Heart right ventricle (tissue), 16 donors: ENCODE data around the gene NR4A3. TPM values are rescaled to one million over a fixed set of nuclear protein-coding genes. Genes with fewer than 3 reads are reported as not detected.

Experiments used
- ATAC-seq, 8 donors: fragments of 200-7000 bp; cut with Tn5 transposase; one replicate each; pipeline ENCODE4 v1.9.1; 2020; ENCODE audit warnings: mild to moderate bottlenecking in 8 of 8, moderate library complexity in 8 of 8, moderate number of reproducible peaks in 1 of 8
- DNase-seq, 2 donors: peaks; one replicate each; pipeline ENCODE4 v3.0.0-alpha.2; 2020
- H3K27ac ChIP-seq, 10 donors: fragments of 200-600 bp; sonication (generic) in 2 of 10; one replicate each; pipeline versions ENCODE4 v1.5.0 to v1.8.0; 2020 to 2022; ENCODE audit warnings: mild to moderate bottlenecking in 3 of 10
- H3K27me3 ChIP-seq, 7 donors: fragments of 200-600 bp; one replicate each; pipeline ENCODE4 v1.8.0; 2021 to 2022; ENCODE audit warnings: mild to moderate bottlenecking in 2 of 7
- H3K36me3 ChIP-seq, 9 donors: fragments of 200-600 bp; sonication (generic) in 1 of 9; one replicate each; pipeline versions ENCODE4 v1.5.0 to v1.8.0; 2020 to 2022; ENCODE audit warnings: mild to moderate bottlenecking in 2 of 9
- H3K4me1 ChIP-seq, 9 donors: fragments of 200-600 bp; sonication (generic) in 1 of 9; one replicate each; pipeline versions ENCODE4 v1.5.0 to v1.8.0; 2020 to 2022; ENCODE audit warnings: mild to moderate bottlenecking in 4 of 9
- H3K4me3 ChIP-seq, 10 donors: fragments of 200-600 bp; sonication (generic) in 2 of 10; one replicate each; pipeline versions ENCODE4 v1.5.0 to v1.8.0; 2020 to 2022; ENCODE audit warnings: mild to moderate bottlenecking in 7 of 10, moderate library complexity in 2 of 10
- H3K9me3 ChIP-seq, 11 donors: fragments of 200-600 bp in 10 of 11; sonication (generic) in 2 of 11; one replicate each; pipeline versions ENCODE4 v1.5.0 to v1.8.0; 2013 to 2022; ENCODE audit warnings: mild to moderate bottlenecking in 2 of 11, control low read depth in 1 of 11, moderate library complexity in 1 of 11
- WGBS, 2 donors: extraction: QIAGEN DNeasy Blood & Tissue Kit; methylation state at CpG; one replicate each; pipeline ENCODE4 v1.1.7; 2013; ENCODE audit warnings: inconsistent platforms in 1 of 2; 5-methylcytosine and 5-hydroxymethylcytosine counted together
- intact Hi-C, 10 donors: fragments of 100-400 bp; cut with DNase I; formaldehyde crosslinking; loops; one replicate each; pipeline versions ENCODE4 v1.11.1 to v1.14.2; 2022
- long read RNA-seq, 3 donors: library from polyadenylated mRNA; unstranded; transcript quantifications; one replicate each; pipeline ENCODE4 v2.0.0, GENCODE V29; 2020 to 2021
- polyA plus RNA-seq, 2 donors: library from polyadenylated mRNA; stranded (reverse); fragments of 200-250 nt; gene quantifications; one replicate each; pipeline ENCODE4 v1.2.3, GENCODE V29; 2013
- total RNA-seq, 10 donors: library from RNA; stranded (reverse); fragmentation: NEBNext Ultra II Directional in 3 of 10; extraction: Animal tissue kit (Norgen Biotek cat#: 25700) in 3 of 10; gene quantifications; one replicate each; pipeline versions ENCODE4 v1.2.1 to v1.2.4, GENCODE V29; 2021 to 2023
- TF ChIP-seq, protein P1 (sequence below), 9 donors: fragments of 200-600 bp; sonication (generic) in 2 of 9; IDR thresholded peaks; one replicate each; pipeline versions ENCODE4 v1.5.0 to v1.8.0; 2021 to 2022; ENCODE audit warnings: antibody characterized with exemption in 9 of 9, mild to moderate bottlenecking in 5 of 9, moderate library complexity in 1 of 9
- donor health status: Arrhythmogenic right ventricular cardiomyopathy.
- donor health status: ischemic (EF 13 %, LVEDD 7.1; RV severe dilation, severe dysfunction).
- donor health status: healthy with polysubstance abuse.
- donor health status: DM: no; HTN: yes; CAD: no.
- donor health status: DM: no; HTN: no; CAD: no.
- donor health status: ischemic (EF 25% LVEDD 6.9; RV normal size, moderate dysfunction).
- donor health status: ischemic (EF 25% LVEDD 5.7; RV mildly dilated, moderate dysfunction).
- donor health status: healthy.
- donor health status: DM: yes; HTN: yes; CAD: no.
- donor health status: Ischemic cardiomyopathy.
- donor health status: ischemic (EF 35%, LVEDD 5.7; RV mildly dilated, moderate dysfunction).
- donor health status: nonischemic (EF 11% LVEDD 7.7; RV severe dilation, severe dysfunction).
- donor health status: DM: yes; HTN: yes; CAD: no.
- donor health status: PGD.
- donor health status: ischemic (EF 29% LVEDD 5.4; RV normal size, mild dysfunction).
- donor health status: nonischemic (EF 23%, LVEDD 6.1; RV moderate dilation, normal function).

NR4A3 gene
- 100 to 1,000 TPM in 1 of 10 donors, 10 to 100 TPM in 5, 1 to 10 TPM in 4; 4.1 to 148 (median 14.7) TPM for total RNA-seq
- 1 to 10 TPM; 2.6 to 7.2 TPM for polyA plus RNA-seq
- long read RNA-seq, donor 1, partial matches to known transcripts, result 4 of 4 reads
- long read RNA-seq, donor 1, other reads (novel, unspliced or antisense), result 0 of 4 reads
- long read RNA-seq, donor 2, result 0 reads
- long read RNA-seq, donor 3, partial matches to known transcripts, result 20 of 51 reads
- long read RNA-seq, donor 3, other reads (novel, unspliced or antisense), result 31 of 51 reads

DNA sequence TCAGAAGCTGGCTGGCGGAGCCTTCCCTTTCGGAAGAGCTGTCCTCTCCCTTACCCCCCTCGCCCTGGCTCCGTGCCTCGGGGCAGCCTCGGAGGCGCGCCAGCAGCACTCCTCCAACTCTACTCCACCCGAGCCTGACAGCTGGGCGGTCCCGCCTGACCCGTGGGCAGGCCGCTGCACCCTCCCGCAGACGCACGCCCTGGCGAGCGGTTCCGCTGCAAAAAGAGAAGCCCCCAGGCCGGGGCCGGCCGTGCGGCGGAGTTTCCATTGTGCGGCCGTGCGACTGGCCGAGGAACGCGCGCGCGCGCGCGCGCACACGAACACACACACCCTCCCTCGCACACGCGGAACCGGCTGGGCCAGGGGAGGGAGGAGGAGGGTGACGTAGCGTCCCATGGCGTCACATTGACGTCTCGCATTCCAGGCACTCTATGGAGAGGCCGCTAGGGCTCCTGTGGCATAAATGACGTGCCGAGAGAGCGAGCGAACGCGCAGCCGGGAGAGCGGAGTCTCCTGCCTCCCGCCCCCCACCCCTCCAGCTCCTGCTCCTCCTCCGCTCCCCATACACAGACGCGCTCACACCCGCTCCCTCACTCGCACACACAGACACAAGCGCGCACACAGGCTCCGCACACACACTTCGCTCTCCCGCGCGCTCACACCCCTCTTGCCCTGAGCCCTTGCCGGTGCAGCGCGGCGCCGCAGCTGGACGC, at the start of gene NR4A3:
Gene NR4A3, plus strand, starts transcription at position 490 of the 713 bp plus-strand sequence. CDS start 6,158 bp downstream, outside the sequence.
- Histone ChIP-seq H3K4me1 (peaks cover 5 to 55% (median 41%) of the 10 kb centered on the region in 9 donors), H3K27me3 (peaks cover 0 to 45% (median 22%) of the 10 kb centered on the region in 7 donors), H3K4me3 (peak within 1 kb of the TSS; percentile 67 to 90 (median 82)), H3K9me3 (no peaks in the 10 kb centered on the region), H3K27ac (peak within 1 kb of the TSS; percentile 84 to 100 (median 97)), H3K36me3 (peaks cover 0 to 7% (median 0%) of the 10 kb centered on the region in 9 donors)
- peak; percentile 75 to 91 (median 79) for ATAC-seq
- 0 to 1% methylated on average over 65 to 75 of the region's 75 CpGs for WGBS, 2 donors
- DNase-seq, result peak; percentile 93 to 97
- intact Hi-C loops, result loop anchor here in 8 of 10 donors (2.0 to 10.0 kb wide), 14 partner anchors 83 to 597 kb away; partner anchors contain the start of genes STX17 (in 5 of the 8), ERP44 (in 2 of the 8), INVS (in 2 of the 8) and ALG2 (in 1 of the 8)
- TF ChIP-seq, protein P1, sequence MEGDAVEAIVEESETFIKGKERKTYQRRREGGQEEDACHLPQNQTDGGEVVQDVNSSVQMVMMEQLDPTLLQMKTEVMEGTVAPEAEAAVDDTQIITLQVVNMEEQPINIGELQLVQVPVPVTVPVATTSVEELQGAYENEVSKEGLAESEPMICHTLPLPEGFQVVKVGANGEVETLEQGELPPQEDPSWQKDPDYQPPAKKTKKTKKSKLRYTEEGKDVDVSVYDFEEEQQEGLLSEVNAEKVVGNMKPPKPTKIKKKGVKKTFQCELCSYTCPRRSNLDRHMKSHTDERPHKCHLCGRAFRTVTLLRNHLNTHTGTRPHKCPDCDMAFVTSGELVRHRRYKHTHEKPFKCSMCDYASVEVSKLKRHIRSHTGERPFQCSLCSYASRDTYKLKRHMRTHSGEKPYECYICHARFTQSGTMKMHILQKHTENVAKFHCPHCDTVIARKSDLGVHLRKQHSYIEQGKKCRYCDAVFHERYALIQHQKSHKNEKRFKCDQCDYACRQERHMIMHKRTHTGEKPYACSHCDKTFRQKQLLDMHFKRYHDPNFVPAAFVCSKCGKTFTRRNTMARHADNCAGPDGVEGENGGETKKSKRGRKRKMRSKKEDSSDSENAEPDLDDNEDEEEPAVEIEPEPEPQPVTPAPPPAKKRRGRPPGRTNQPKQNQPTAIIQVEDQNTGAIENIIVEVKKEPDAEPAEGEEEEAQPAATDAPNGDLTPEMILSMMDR (IDR thresholded peaks at IDR 0.05), result peak in 8 of 9 donors; percentile 18 to 42 (median 26)

GRCh38 chr9:99773468-99774138, 48.1 kb upstream of the NR4A3 start:
- ATAC-seq (no peak), DNase-seq (no peak)
- Histone ChIP-seq H3K27ac (no peak overlapping the region), H3K9me3 (no peaks in the 10 kb centered on the region), H3K4me1 (no peaks in the 10 kb centered on the region), H3K36me3 (no peaks in the 10 kb centered on the region), H3K4me3 (no peak overlapping the region), H3K27me3 (no peaks in the 10 kb centered on the region)
- intact Hi-C loops, result no loop called here
- WGBS, 2 donors, result 80 to 85% methylated on average over 2 of the region's 2 CpGs
- TF ChIP-seq, protein P1 (IDR thresholded peaks at IDR 0.05), result no peak

DNA sequence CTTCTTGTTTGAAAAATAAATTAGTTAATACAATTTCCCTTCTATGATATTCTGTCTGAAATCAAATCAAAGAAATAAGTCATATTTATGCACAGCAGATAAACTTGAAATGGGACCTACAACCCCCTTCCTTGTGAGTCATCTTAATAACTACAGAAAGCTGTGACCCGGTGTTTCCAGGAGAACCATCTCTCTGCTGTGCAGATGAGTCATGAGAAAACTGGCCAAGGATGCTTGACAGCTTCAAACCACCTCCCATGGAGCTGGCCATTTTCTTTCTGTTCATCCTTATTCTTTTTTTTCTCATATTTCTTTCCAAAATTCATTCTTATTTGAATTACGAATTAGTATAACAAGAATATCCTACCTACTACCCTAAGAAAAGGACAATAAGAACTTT, 43.4 kb upstream of the NR4A3 start:
- 79 to 80% methylated on average over 2 of the region's 2 CpGs for WGBS, 2 donors
- no peak overlapping the region for H3K4me3 ChIP-seq
- intact Hi-C loops, result no loop called here

More for the DNA sequence above, 43.4 kb upstream of the NR4A3 start:
- Histone ChIP-seq H3K36me3 (no peaks in the 10 kb centered on the region), H3K9me3 (peaks cover 0 to 5% (median 0%) of the 10 kb centered on the region in 11 donors), H3K4me1 (no peaks in the 10 kb centered on the region), H3K27me3 (no peaks in the 10 kb centered on the region), H3K27ac (no peak overlapping the region)
- no peak for ATAC-seq
- no peak for DNase-seq
- TF ChIP-seq, protein P1 (IDR thresholded peaks at IDR 0.05), result no peak
